RKO (cell line): ENCODE measurements around the gene UBP1.
A peak's percentile ranks its signal among the peaks of the same experiment; 100 is the strongest.
"Not testable (repeated sequence)": the region's sequence is repeated elsewhere in the genome, so short reads cannot be mapped to it uniquely, and the experiment has no call there.

Source experiments
- DNase-seq: peaks from one replicate; pipeline ENCODE4 v3.0.0-alpha.2; 2016; ENCODE audit warnings: low spot score

Gene UBP1

GRCh38 chr3:33433843-33434242 lies 6.4 kb downstream of the UBP1 start:
- no peak for DNase-seq

GRCh38 chr3:33430571-33430970 lies 9.6 kb downstream of the UBP1 start:
- DNase-seq = no peak

- DNase-seq = no peak
Measured at GRCh38 chr3:33430061-33430460, 10.1 kb downstream of the UBP1 start.

- DNase-seq = not testable (repeated sequence)
Measured at GRCh38 chr3:33429306-33429705, 10.9 kb downstream of the UBP1 start.

- no peak for DNase-seq
Measured at GRCh38 chr3:33428734-33429133, 11.5 kb downstream of the UBP1 start.

GRCh38 chr3:33426630-33427317 lies 13.4 kb downstream of the UBP1 start:
- DNase-seq = no peak

GRCh38 chr3:33426068-33426467 lies 14.1 kb downstream of the UBP1 start:
- no peak for DNase-seq

- no peak for DNase-seq
Measured at GRCh38 chr3:33425453-33425852, 14.8 kb downstream of the UBP1 start.

GRCh38 chr3:33424606-33425452 lies 15.4 kb downstream of the UBP1 start:
- DNase-seq = no peak

GRCh38 chr3:33420966-33421365 lies 19.2 kb downstream of the UBP1 start:
- peak; percentile 35 for DNase-seq

GRCh38 chr3:33419948-33420347 lies 20.3 kb downstream of the UBP1 start:
- no peak for DNase-seq

GRCh38 chr3:33417066-33417673 lies 23.0 kb downstream of the UBP1 start:
- no peak for DNase-seq

- DNase-seq = not testable (repeated sequence)
Measured at GRCh38 chr3:33410816-33411215, 29.4 kb downstream of the UBP1 start.

- no peak for DNase-seq
Measured at GRCh38 chr3:33403756-33404155, 36.4 kb downstream of the UBP1 start.

- DNase-seq = no peak
Measured at GRCh38 chr3:33402936-33403335, 37.3 kb downstream of the UBP1 start.

- no peak for DNase-seq
Measured at GRCh38 chr3:33401781-33402180, 38.4 kb downstream of the UBP1 start.

- DNase-seq = no peak
Measured at GRCh38 chr3:33398410-33398809, 41.8 kb downstream of the UBP1 start.

GRCh38 chr3:33395900-33396299 lies 44.3 kb downstream of the UBP1 start:
- DNase-seq = no peak

GRCh38 chr3:33394403-33395054 lies 45.7 kb downstream of the UBP1 start:
- DNase-seq = no peak

GRCh38 chr3:33392703-33393125 lies 47.5 kb downstream of the UBP1 start:
- peak; percentile 59 for DNase-seq

- no peak for DNase-seq
Measured at GRCh38 chr3:33392144-33392543, 48.1 kb downstream of the UBP1 start.

- no peak for DNase-seq
Measured at GRCh38 chr3:33391255-33391995, 48.8 kb downstream of the UBP1 start.
